Keratinocyte (primary cell): Measurements from ENCODE around the gene SH3RF2. TPM values are rescaled to one million over a fixed set of nuclear protein-coding genes. Genes with fewer than 3 reads are reported as not detected.

Experiments
- DNase-seq: peaks from one replicate; pipeline ENCODE4 v3.0.0-alpha.2; 2011; ENCODE audit warnings: low read depth, missing footprints, low spot score
- FAIRE-seq: peaks from 2 replicates; lab custom pipeline; 2011; peaks lifted over from hg19 to GRCh38; lab: Jason Lieb, UNC
- H2AFZ ChIP-seq: 2 replicates; pipeline ENCODE4 v1.6.0; 2012; ENCODE audit warnings: low read length, control low read depth, inconsistent platforms; ENCODE audit not compliant: control insufficient read depth
- H3K27ac ChIP-seq: 2 replicates; pipeline ENCODE4 v1.5.1; 2011; ENCODE audit warnings: low read length; ENCODE audit not compliant: control insufficient read depth, insufficient read depth
- H3K27me3 ChIP-seq: 3 replicates; pipeline ENCODE4 v1.6.0; 2011; ENCODE audit warnings: low read length; ENCODE audit not compliant: control insufficient read depth, insufficient read depth; ENCODE audit errors: extremely low read depth
- H3K36me3 ChIP-seq, 2 experiments: 2 replicates in 1 of 2; 3 replicates in 1 of 2; pipeline ENCODE4 v1.5.1; 2011; ENCODE audit warnings: low read length in 2 of 2, mild to moderate bottlenecking in 1 of 2; ENCODE audit not compliant: control insufficient read depth in 2 of 2, insufficient read depth in 2 of 2; ENCODE audit errors: extremely low read depth in 1 of 2
- H3K4me1 ChIP-seq: 3 replicates; pipeline ENCODE4 v1.5.1; 2011; ENCODE audit warnings: low read length; ENCODE audit not compliant: control insufficient read depth, insufficient read depth; ENCODE audit errors: extremely low read depth
- H3K4me2 ChIP-seq: 3 replicates; pipeline ENCODE4 v1.6.0; 2011; ENCODE audit warnings: low read depth, low read length; ENCODE audit not compliant: control insufficient read depth, insufficient read depth; ENCODE audit errors: extremely low read depth
- H3K4me3 ChIP-seq, 3 experiments: fragments of 200-600 bp in 1 of 3; sonication (generic) in 1 of 3; 2 replicates in 2 of 3; 3 replicates in 1 of 3; pipeline ENCODE4 v1.5.1; 2011 to 2016; ENCODE audit warnings: low read length in 3 of 3, mild to moderate bottlenecking in 3 of 3, control low read depth in 2 of 3, inconsistent platforms in 1 of 3, low read depth in 1 of 3, mixed read lengths in 1 of 3, mixed run types in 1 of 3, moderate library complexity in 1 of 3; ENCODE audit not compliant: control insufficient read depth in 2 of 3, insufficient read depth in 2 of 3; ENCODE audit errors: extremely low read depth in 1 of 3
- H3K79me2 ChIP-seq: 2 replicates; pipeline ENCODE4 v1.6.0; 2012; ENCODE audit warnings: low read length; ENCODE audit not compliant: control insufficient read depth, insufficient read depth
- H3K9ac ChIP-seq: 3 replicates; pipeline ENCODE4 v1.6.0; 2011; ENCODE audit warnings: low read length; ENCODE audit not compliant: control insufficient read depth, insufficient read depth; ENCODE audit errors: extremely low read depth
- H3K9me1 ChIP-seq: 3 replicates; pipeline ENCODE4 v1.6.0; 2011; ENCODE audit warnings: low read length; ENCODE audit not compliant: control insufficient read depth, insufficient read depth; ENCODE audit errors: extremely low read depth
- H3K9me3 ChIP-seq: 2 replicates; pipeline ENCODE4 v1.5.1; 2012; ENCODE audit warnings: low read depth, low read length; ENCODE audit not compliant: control insufficient read depth
- H4K20me1 ChIP-seq: 3 replicates; pipeline ENCODE4 v1.6.0; 2011; ENCODE audit warnings: low read length; ENCODE audit not compliant: control insufficient read depth, insufficient read depth; ENCODE audit errors: extremely low read depth
- EZH2 ChIP-seq: IDR thresholded peaks from one replicate; pipeline ENCODE4 v1.6.1; 2012; ENCODE audit warnings: inconsistent platforms, mild to moderate bottlenecking, low read length, moderate library complexity
- dilution Hi-C: fragments of 300-500 bp; cut with MboI; formaldehyde crosslinking; loops from one replicate; pipeline ENCODE4 v1.7.0; 2020; ENCODE audit warnings: low sequenced_read_pairs; ENCODE audit not compliant: extremely low pct_ligation_motif_present
- polyA plus RNA-seq, 5 experiments: library from polyadenylated mRNA; depleted of rRNA in 3 of 5; stranded (reverse) in 3 of 5; stranded (forward) in 1 of 5; unstranded in 1 of 5; fragments of >200 nt; gene quantifications; 1 replicate in 1 of 5; 2 replicates in 3 of 5; 3 replicates in 1 of 5; pipeline versions ENCODE4 v1.2.1 to v1.2.3, GENCODE V29; 2011 to 2012; ENCODE audit warnings: missing spikeins in 2 of 5, low read depth in 1 of 5, low replicate concordance in 1 of 5
- TF ChIP-seq, protein P1 (sequence below), 3 experiments: IDR thresholded peaks in 1 of 3; conservative IDR thresholded peaks in 1 of 3; optimal IDR thresholded peaks in 1 of 3; 2 replicates in 2 of 3; 3 replicates in 1 of 3; pipeline versions ENCODE3 to v1.5.1; 2011; ENCODE audit warnings: low read length in 3 of 3, mild to moderate bottlenecking in 3 of 3, moderate library complexity in 2 of 3, control low read depth in 1 of 3, inconsistent platforms in 1 of 3; ENCODE audit not compliant: insufficient read depth in 2 of 3; ENCODE audit errors: extremely low read depth in 1 of 3

The SH3RF2 gene
- polyA plus RNA-seq, 1 donor (not counting 4 experiments of a cell fraction or from before 2014, with no cell fraction given): 43.7 TPM

DNA sequence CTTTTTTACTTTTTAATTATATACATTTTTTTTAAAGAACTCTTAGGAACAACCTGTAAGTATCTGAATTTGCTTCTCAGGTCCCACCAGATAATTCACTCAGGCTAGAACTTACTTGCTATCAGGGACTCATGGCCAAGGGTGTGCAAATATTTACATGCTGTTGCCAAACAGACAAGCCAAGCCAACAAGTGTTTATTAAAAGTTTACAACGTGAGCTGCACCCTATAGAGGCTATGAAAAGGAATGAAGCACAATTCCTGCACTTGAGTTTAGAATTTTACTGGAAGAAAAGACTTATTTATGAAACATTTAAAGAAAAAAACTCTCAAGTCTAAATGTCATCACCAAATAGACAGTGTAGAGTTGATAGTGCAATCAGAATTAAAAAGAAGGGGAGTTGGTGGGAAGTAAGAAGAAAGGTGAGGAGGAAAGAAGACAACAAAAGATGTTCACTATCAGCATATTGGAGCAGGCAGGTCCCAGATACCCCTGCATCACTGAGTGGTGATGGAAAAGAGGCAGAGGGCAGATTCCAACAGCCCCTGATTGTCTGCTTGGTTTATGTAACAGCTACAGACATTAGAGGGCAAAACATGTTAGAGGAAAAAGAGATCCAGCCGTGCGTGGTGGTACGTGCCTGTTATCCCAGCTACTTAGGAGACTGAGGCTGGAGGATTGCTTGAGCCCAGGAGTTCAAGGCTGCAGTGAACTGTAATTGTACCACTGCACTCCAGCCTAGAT, 32.8 kb downstream of the SH3RF2 start:
- no peak for TF ChIP-seq EZH2
- TF ChIP-seq, protein P1, sequence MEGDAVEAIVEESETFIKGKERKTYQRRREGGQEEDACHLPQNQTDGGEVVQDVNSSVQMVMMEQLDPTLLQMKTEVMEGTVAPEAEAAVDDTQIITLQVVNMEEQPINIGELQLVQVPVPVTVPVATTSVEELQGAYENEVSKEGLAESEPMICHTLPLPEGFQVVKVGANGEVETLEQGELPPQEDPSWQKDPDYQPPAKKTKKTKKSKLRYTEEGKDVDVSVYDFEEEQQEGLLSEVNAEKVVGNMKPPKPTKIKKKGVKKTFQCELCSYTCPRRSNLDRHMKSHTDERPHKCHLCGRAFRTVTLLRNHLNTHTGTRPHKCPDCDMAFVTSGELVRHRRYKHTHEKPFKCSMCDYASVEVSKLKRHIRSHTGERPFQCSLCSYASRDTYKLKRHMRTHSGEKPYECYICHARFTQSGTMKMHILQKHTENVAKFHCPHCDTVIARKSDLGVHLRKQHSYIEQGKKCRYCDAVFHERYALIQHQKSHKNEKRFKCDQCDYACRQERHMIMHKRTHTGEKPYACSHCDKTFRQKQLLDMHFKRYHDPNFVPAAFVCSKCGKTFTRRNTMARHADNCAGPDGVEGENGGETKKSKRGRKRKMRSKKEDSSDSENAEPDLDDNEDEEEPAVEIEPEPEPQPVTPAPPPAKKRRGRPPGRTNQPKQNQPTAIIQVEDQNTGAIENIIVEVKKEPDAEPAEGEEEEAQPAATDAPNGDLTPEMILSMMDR (optimal IDR thresholded peaks at IDR 0.05 in 1 of 3, IDR thresholded peaks at IDR 0.05 in 1 of 3, conservative IDR thresholded peaks at IDR 0.05 in 1 of 3; ENCODE audit: extremely low read depth in 1 of 3, insufficient read depth in 2 of 3, low read length in 3 of 3): no peak
- H2AFZ ChIP-seq: no peak overlapping the region
- no peaks in the 10 kb centered on the region for H3K27me3 ChIP-seq
- H3K79me2 ChIP-seq: peaks cover 52% of the 10 kb centered on the region
- no peak overlapping the region for H3K27ac ChIP-seq
- H4K20me1 ChIP-seq: no peaks in the 10 kb centered on the region
- dilution Hi-C loops: no loop called here
- no peak overlapping the region for H3K4me2 ChIP-seq
- H3K9ac ChIP-seq: no peak overlapping the region
- FAIRE-seq (no peak), DNase-seq (no peak)
- peaks cover 4 to 12% of the 10 kb centered on the region in 2 experiments for H3K36me3 ChIP-seq
- no peaks in the 10 kb centered on the region for H3K9me1 ChIP-seq
- peaks cover 2% of the 10 kb centered on the region for H3K9me3 ChIP-seq
- peaks cover 40% of the 10 kb centered on the region for H3K4me1 ChIP-seq
- no peak overlapping the region for H3K4me3 ChIP-seq

DNA sequence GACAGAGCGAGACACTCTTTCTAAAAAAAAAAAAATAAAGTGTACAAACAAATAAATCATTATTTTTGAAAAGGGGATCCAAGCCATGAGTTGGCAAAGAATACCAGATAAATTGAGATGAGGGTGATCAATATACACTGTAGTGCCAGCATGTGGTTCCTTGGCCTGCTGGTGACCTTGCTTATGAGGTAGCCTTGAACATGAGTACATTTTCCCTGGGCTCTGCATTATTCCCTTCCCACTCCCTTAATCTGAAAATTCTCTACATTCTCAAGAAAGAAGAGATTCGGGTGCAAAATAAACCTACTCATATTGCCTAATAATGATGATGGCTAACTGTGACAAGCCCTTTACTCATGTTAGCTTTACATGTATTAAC, 33.3 kb downstream of the SH3RF2 start:
- Histone ChIP-seq H3K9ac (no peak overlapping the region), H3K27me3 (no peaks in the 10 kb centered on the region), H2AFZ (no peak overlapping the region), H3K9me3 (peaks cover 2% of the 10 kb centered on the region), H3K4me2 (no peak overlapping the region), H3K4me1 (peaks cover 44% of the 10 kb centered on the region), H3K36me3 (peaks cover 4 to 13% of the 10 kb centered on the region in 2 experiments), H3K79me2 (peaks cover 47% of the 10 kb centered on the region), H3K4me3 (no peak overlapping the region), H3K27ac (no peak overlapping the region), H4K20me1 (no peaks in the 10 kb centered on the region), H3K9me1 (no peaks in the 10 kb centered on the region)
- FAIRE-seq (no peak), DNase-seq (no peak)
- dilution Hi-C loops: no loop called here
- TF ChIP-seq, protein P1 (optimal IDR thresholded peaks at IDR 0.05 in 1 of 3, IDR thresholded peaks at IDR 0.05 in 1 of 3, conservative IDR thresholded peaks at IDR 0.05 in 1 of 3; ENCODE audit: extremely low read depth in 1 of 3, insufficient read depth in 2 of 3, low read length in 3 of 3): no peak
- TF ChIP-seq EZH2: no peak
